Measurements from ENCODE around the gene TNIP1.

The TNIP1 gene, protein sequence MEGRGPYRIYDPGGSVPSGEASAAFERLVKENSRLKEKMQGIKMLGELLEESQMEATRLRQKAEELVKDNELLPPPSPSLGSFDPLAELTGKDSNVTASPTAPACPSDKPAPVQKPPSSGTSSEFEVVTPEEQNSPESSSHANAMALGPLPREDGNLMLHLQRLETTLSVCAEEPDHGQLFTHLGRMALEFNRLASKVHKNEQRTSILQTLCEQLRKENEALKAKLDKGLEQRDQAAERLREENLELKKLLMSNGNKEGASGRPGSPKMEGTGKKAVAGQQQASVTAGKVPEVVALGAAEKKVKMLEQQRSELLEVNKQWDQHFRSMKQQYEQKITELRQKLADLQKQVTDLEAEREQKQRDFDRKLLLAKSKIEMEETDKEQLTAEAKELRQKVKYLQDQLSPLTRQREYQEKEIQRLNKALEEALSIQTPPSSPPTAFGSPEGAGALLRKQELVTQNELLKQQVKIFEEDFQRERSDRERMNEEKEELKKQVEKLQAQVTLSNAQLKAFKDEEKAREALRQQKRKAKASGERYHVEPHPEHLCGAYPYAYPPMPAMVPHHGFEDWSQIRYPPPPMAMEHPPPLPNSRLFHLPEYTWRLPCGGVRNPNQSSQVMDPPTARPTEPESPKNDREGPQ

GRCh38 chr5:151080613-151081430 lies at the start of gene TNIP1:
Gene TNIP1 (minus strand): TSS chr5:151081034. CDS start chr5:151065095, 15,939 bp downstream.
- peak; percentile 84 for DNase-seq (ENCODE audit: low read depth)

GRCh38 chr5:151130235-151130921 lies 49.5 kb upstream of the TNIP1 start:
- no peak for DNase-seq (ENCODE audit: low read depth)

DNA sequence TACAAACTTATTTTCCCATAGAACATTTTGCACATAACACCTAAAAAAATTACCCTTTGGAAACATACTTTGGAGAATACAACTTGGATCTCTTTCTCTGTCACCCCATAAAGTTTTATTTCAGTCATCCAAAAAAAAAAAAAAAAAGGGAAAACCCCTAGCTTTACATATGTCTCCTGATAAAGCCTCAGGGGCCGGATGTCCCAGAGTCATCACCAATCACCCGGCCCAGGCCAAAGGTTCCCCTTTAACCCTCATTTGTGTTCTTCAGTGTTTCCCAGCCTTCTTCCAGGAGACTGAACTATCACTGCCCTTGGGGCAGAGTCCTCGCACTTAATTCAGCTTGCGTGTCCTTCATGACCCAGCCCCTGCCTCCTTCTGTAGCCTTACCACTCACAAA lies 48.0 kb upstream of the TNIP1 start:
- DNase-seq (ENCODE audit: low read depth): no peak

- DNase-seq (ENCODE audit: low read depth): no peak
Measured at GRCh38 chr5:151127926-151128325, 47.1 kb upstream of the TNIP1 start.

DNA sequence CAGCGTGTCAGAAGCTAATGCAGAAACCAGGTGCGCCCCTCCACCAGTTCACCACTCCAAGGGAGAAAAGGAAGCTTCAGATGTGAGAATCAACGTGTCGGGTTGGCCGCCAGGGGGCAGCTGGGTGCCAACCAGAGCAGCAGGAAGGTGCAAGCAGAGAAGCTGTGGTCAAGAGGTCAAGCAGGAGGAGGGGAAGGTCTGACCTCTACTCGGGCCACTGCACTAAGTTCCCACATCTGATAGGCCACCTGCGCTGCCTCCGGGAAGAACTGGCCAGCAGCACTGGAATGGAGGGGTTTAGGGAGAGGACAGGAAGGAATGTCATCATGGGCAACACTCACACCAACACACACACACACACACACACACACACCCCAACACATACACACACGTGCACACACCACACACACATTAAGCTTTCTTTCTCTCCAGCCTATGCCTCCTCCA lies 45.4 kb upstream of the TNIP1 start:
- DNase-seq (ENCODE audit: low read depth): peak; percentile 35

GRCh38 chr5:151125421-151125820 lies 44.6 kb upstream of the TNIP1 start:
- no peak for DNase-seq (ENCODE audit: low read depth)

GRCh38 chr5:151123897-151124751 lies 43.3 kb upstream of the TNIP1 start:
- no peak for DNase-seq (ENCODE audit: low read depth)

GRCh38 chr5:151122828-151123227 lies 42.0 kb upstream of the TNIP1 start:
- DNase-seq (ENCODE audit: low read depth): no peak

- DNase-seq (ENCODE audit: low read depth): no peak
Measured at GRCh38 chr5:151121665-151122064, 40.8 kb upstream of the TNIP1 start.

DNA sequence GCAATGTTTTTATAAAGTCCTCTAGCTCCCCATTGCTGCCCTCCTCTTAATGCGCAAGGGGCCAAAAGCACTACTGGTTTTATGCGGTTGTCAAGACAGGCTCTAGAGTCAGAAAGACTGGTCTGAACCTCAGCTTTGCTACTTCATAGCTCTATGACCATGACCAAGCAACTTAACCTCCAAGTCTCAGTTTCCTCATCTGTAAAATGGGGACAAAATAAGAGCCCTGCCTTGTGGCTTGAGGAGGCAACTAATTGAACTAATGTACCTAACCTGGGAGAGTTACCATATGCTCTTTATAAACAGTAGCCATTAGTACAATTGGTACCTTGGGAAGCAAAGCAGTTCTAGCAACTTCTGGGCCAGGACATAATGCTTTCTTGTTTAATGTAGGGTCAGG lies 40.3 kb upstream of the TNIP1 start:
- no peak for DNase-seq (ENCODE audit: low read depth)

- DNase-seq (ENCODE audit: low read depth): no peak
Measured at GRCh38 chr5:151118913-151119575, 38.2 kb upstream of the TNIP1 start.

GRCh38 chr5:151115272-151115905 lies 34.6 kb upstream of the TNIP1 start:
- DNase-seq (ENCODE audit: low read depth): peak; percentile 67

- no peak for DNase-seq (ENCODE audit: low read depth)
Measured at GRCh38 chr5:151113651-151114050, 32.8 kb upstream of the TNIP1 start.

GRCh38 chr5:151110992-151111391 lies 30.2 kb upstream of the TNIP1 start:
- DNase-seq (ENCODE audit: low read depth): no peak

DNA sequence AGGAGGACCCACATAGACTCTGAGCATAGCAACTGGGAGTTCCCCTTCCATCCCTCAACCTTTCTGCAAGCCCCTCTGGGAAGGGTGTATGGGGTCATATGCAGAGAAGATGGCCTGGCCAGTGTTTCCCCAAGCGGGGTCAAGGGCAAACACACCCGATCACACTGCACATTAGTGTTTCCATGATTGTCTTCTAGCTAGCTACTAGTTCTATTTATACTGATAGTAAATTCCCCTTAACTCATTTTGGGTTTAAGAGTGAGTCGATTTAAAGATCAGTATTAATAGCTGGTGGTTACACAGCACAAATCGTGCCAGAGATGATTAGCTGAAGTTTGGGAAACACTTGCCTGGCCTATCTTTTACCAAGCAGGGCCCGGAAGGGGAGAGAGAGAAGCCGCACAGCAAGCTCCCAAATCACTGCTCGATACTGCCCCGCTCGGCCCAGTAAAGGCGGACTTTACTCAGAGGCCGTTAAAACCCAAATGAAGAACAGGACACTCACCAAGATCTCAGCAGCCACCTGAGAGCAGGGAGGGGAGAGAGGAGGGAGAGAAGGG lies 29.4 kb upstream of the TNIP1 start:
- DNase-seq (ENCODE audit: low read depth): no peak

GRCh38 chr5:151108566-151108965 lies 27.7 kb upstream of the TNIP1 start:
- no peak for DNase-seq (ENCODE audit: low read depth)

DNA sequence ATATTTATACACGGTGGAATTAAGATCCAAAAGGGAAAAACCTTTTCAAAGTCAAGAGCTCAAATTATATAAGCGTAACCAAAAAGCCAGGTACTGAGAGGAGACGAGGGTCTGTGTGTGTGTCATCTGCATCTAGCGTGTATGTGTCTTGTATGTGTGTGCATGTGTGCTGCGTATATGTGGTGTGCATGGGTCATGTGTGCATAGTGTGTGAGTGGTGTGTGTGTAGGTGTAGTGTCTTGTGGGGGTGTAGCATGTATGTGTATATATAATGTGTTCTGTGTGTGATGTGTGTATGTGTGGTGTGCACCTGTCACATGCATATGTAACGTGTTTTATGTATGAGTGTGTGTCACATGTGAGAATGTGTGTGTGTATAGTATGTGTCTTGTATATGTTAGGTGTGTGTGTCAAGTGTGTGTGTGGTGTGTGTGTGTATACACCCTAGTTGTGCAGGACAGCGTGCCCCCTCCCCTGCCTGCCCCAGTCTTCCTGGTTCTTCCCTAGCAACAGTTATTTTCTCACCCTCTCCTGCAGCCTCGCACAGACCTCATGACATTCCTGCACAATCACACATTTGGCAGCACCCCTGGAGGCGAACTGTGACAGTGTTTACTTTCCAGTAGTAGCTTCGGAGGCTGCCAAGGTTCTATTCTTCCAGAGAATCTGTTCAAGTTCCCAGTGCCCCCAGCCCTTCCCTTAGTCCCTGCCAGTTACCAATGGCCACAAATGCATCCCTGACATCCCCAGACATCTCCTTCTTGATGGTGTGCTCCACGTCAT lies 27.1 kb upstream of the TNIP1 start:
- DNase-seq (ENCODE audit: low read depth): no peak

GRCh38 chr5:151107084-151107483 lies 26.2 kb upstream of the TNIP1 start:
- DNase-seq (ENCODE audit: low read depth): no peak

- no peak for DNase-seq (ENCODE audit: low read depth)
Measured at GRCh38 chr5:151106509-151106908, 25.7 kb upstream of the TNIP1 start.
